ENCODE measurements around the gene PCLAF. TPM values are rescaled to one million over a fixed set of nuclear protein-coding genes. Genes with fewer than 3 reads are reported as not detected.

Gene PCLAF
- total and polyA plus RNA-seq, 2 of the 13 experiments (the other 11 are each of a cell fraction or from before 2014, with no cell fraction given) = 98.6 to 98.9 TPM

GRCh38 chr15:64381000-64381751 is at the start of gene PCLAF (continued):
- TF ChIP-seq HHEX (CRISPR knock-in tag; IDR thresholded peaks at IDR 0.05) (no peak), POLR2G (IDR thresholded peaks at IDR 0.05; ENCODE audit: low read depth, low read length) (peak; percentile 86), PAX8 (CRISPR knock-in tag; IDR thresholded peaks at IDR 0.05; ENCODE audit: borderline replicate concordance) (no peak), LBX2 (CRISPR knock-in tag; IDR thresholded peaks at IDR 0.05; ENCODE audit: borderline replicate concordance) (no peak), ZNF788 (CRISPR knock-in tag; IDR thresholded peaks at IDR 0.05; ENCODE audit: borderline replicate concordance) (no peak; the same call in 1 of the 2 replicates), DRAP1 (CRISPR knock-in tag; IDR thresholded peaks at IDR 0.05) (peak; percentile 87), ZNF317 (CRISPR knock-in tag; IDR thresholded peaks at IDR 0.05) (peak; percentile 64; the same call in 1 of the 2 replicates), ZNF12 (CRISPR knock-in tag; IDR thresholded peaks at IDR 0.05) (no peak), ZBTB49 (CRISPR knock-in tag; IDR thresholded peaks at IDR 0.05; ENCODE audit: borderline replicate concordance) (no peak), ATF2 (CRISPR knock-in tag; IDR thresholded peaks at IDR 0.05) (0 out of 2 replicates have a peak, but pooled peaks have one; percentile 23), ZNF691 (CRISPR knock-in tag; IDR thresholded peaks at IDR 0.05; ENCODE audit: borderline replicate concordance, low read depth) (no peak), POGK (CRISPR knock-in tag; conservative IDR thresholded peaks at IDR 0.05) (no peak), SOX13 (IDR thresholded peaks at IDR 0.05) (no peak), SOX13 (CRISPR knock-in tag; conservative IDR thresholded peaks at IDR 0.05 in 1 of 2, IDR thresholded peaks at IDR 0.05 in 1 of 2) (no peak; a peak in 1 of 4 replicates), ZNF768 (CRISPR knock-in tag; IDR thresholded peaks at IDR 0.05) (no peak), ZNF773 (CRISPR knock-in tag; IDR thresholded peaks at IDR 0.05; ENCODE audit: borderline replicate concordance) (no peak; the same call in 1 of the 2 replicates), MATR3 (CRISPR knock-in tag; IDR thresholded peaks at IDR 0.05) (no peak), GATAD2A (CRISPR knock-in tag; IDR thresholded peaks at IDR 0.05) (no peak), SSRP1 (CRISPR knock-in tag; IDR thresholded peaks at IDR 0.05) (no peak), ZNF430 (CRISPR knock-in tag; IDR thresholded peaks at IDR 0.05) (no peak), POGZ (CRISPR knock-in tag; IDR thresholded peaks at IDR 0.05) (peak; percentile 81), ZKSCAN8 (CRISPR knock-in tag; IDR thresholded peaks at IDR 0.05; ENCODE audit: borderline replicate concordance) (no peak), U2AF2 (IDR thresholded peaks at IDR 0.05; ENCODE audit: low read depth, low read length) (no peak), HDAC6 (IDR thresholded peaks at IDR 0.05; ENCODE audit: low read depth, low read length) (no peak)

All from HepG2 (cell line).